A549 (cell line): ENCODE results near the gene TM4SF4.

ENCODE experiments used
- CHD2 ChIP-seq: fragments of 150-350 bp; IDR thresholded peaks from 2 replicates; pipeline ENCODE4 v1.6.1; 2014; ENCODE audit warnings: low read length; ENCODE audit not compliant: partially characterized antibody
- JUN ChIP-seq, 2 experiments: fragments of >200 bp; sonication (Bioruptor Twin); formaldehyde crosslinking; IDR thresholded peaks; 2 replicates in 1 of 2; 3 replicates in 1 of 2; pipeline ENCODE4 v1.6.1; 2016 to 2017
- TF ChIP-seq, protein P1 (sequence below): fragments of >200 bp; sonication (Bioruptor Twin); formaldehyde crosslinking; IDR thresholded peaks from 3 replicates; pipeline ENCODE4 v1.5.1; 2016
- TF ChIP-seq, protein P2 (sequence below): fragments of 150-350 bp; IDR thresholded peaks from 2 replicates; pipeline ENCODE4 v1.6.1; 2014; ENCODE audit warnings: low read depth, mild to moderate bottlenecking, low read length

DNA sequence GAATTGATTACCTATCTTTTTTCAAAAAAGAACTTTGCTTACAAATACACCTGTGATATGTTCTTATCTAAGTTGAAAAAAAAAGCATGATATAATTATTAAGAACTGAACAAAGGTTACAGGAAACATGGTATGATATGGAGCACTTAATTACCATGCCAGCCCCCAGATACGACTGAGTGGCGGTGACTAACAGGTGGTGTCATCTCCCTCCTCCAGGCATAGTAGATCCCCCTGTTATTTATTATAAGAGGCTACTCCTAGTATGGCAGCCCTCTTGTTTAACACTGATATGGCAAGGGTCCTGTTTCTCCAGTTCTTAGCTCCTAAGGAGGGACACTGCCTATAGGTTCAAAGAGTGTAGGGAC lies 31.0 kb upstream of the TM4SF4 start:
- no peak for TF ChIP-seq CHD2
- TF ChIP-seq, protein P1, sequence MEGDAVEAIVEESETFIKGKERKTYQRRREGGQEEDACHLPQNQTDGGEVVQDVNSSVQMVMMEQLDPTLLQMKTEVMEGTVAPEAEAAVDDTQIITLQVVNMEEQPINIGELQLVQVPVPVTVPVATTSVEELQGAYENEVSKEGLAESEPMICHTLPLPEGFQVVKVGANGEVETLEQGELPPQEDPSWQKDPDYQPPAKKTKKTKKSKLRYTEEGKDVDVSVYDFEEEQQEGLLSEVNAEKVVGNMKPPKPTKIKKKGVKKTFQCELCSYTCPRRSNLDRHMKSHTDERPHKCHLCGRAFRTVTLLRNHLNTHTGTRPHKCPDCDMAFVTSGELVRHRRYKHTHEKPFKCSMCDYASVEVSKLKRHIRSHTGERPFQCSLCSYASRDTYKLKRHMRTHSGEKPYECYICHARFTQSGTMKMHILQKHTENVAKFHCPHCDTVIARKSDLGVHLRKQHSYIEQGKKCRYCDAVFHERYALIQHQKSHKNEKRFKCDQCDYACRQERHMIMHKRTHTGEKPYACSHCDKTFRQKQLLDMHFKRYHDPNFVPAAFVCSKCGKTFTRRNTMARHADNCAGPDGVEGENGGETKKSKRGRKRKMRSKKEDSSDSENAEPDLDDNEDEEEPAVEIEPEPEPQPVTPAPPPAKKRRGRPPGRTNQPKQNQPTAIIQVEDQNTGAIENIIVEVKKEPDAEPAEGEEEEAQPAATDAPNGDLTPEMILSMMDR: no peak
- TF ChIP-seq, protein P2, sequence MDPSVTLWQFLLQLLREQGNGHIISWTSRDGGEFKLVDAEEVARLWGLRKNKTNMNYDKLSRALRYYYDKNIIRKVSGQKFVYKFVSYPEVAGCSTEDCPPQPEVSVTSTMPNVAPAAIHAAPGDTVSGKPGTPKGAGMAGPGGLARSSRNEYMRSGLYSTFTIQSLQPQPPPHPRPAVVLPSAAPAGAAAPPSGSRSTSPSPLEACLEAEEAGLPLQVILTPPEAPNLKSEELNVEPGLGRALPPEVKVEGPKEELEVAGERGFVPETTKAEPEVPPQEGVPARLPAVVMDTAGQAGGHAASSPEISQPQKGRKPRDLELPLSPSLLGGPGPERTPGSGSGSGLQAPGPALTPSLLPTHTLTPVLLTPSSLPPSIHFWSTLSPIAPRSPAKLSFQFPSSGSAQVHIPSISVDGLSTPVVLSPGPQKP: no peak
- TF ChIP-seq JUN (IDR thresholded peaks at IDR 0.05): no peak
